Heart left ventricle (tissue), 16 donors: ENCODE measurements around the gene MRPL37. TPM values are rescaled to one million over a fixed set of nuclear protein-coding genes. Genes with fewer than 3 reads are reported as not detected.

Experiments
- ATAC-seq, 4 donors: fragments of 200-7000 bp; cut with Tn5 transposase; one replicate each; pipeline ENCODE4 v1.9.1; 2020 to 2022; ENCODE audit warnings: moderate library complexity in 4 of 4, mild to moderate bottlenecking in 3 of 4, moderate number of reproducible peaks in 1 of 4
- DNase-seq, 5 donors: peaks; one replicate each; pipeline ENCODE4 v3.0.0-alpha.2; 2020
- H3K27ac ChIP-seq, 12 donors: fragments of 200-600 bp; sonication (generic) in 4 of 12; one replicate each; pipeline versions ENCODE4 v1.5.0 to v1.8.0; 2016 to 2022; ENCODE audit warnings: mild to moderate bottlenecking in 2 of 12
- H3K27me3 ChIP-seq, 9 donors: fragments of 200-600 bp; sonication (generic) in 2 of 9; one replicate each; pipeline versions ENCODE4 v1.5.1 to v1.8.0; 2016 to 2022; ENCODE audit warnings: mild to moderate bottlenecking in 3 of 9
- H3K36me3 ChIP-seq, 9 donors: fragments of 200-600 bp; sonication (generic) in 2 of 9; one replicate each; pipeline versions ENCODE4 v1.5.0 to v1.8.0; 2018 to 2022; ENCODE audit warnings: mild to moderate bottlenecking in 2 of 9
- H3K4me1 ChIP-seq, 12 donors: fragments of 200-600 bp; sonication (generic) in 4 of 12; one replicate each; pipeline versions ENCODE4 v1.5.0 to v1.8.0; 2016 to 2022; ENCODE audit warnings: mild to moderate bottlenecking in 3 of 12
- H3K4me3 ChIP-seq, 12 donors: fragments of 200-600 bp; sonication (generic) in 4 of 12; one replicate each; pipeline versions ENCODE4 v1.5.0 to v1.8.0; 2017 to 2022; ENCODE audit warnings: mild to moderate bottlenecking in 9 of 12, moderate library complexity in 4 of 12
- H3K9me3 ChIP-seq, 12 donors: fragments of 200-600 bp; sonication (generic) in 4 of 12; one replicate each; pipeline versions ENCODE4 v1.5.0 to v1.8.0; 2016 to 2022; ENCODE audit warnings: mild to moderate bottlenecking in 1 of 12
- CTCF ChIP-seq, 12 donors: fragments of 200-600 bp; sonication (generic) in 4 of 12; IDR thresholded peaks; one replicate each; pipeline versions ENCODE4 v1.5.0 to v1.8.0; 2018 to 2022; ENCODE audit warnings: antibody characterized with exemption in 12 of 12, mild to moderate bottlenecking in 5 of 12
- POLR2A ChIP-seq, 2 donors: fragments of 450-650 bp; IDR thresholded peaks; one replicate each; pipeline ENCODE4 v1.6.1; 2017; ENCODE audit warnings: antibody characterized with exemption in 2 of 2, mild to moderate bottlenecking in 2 of 2, moderate library complexity in 2 of 2
- WGBS, 4 donors: extraction: QIAGEN DNeasy Blood & Tissue Kit in 2 of 4; methylation state at CpG; one replicate each; pipeline versions ENCODE4 v1.1.5 to v1.1.7; 2013 to 2018; 5-methylcytosine and 5-hydroxymethylcytosine counted together
- intact Hi-C, 10 donors: fragments of 100-400 bp; cut with DNase I; formaldehyde crosslinking; loops; one replicate each; pipeline versions ENCODE4 v1.11.1 to v1.14.2; 2022
- polyA plus RNA-seq, 2 donors: library from polyadenylated mRNA; stranded (reverse); fragments of 200-250 nt; gene quantifications; one replicate each; pipeline ENCODE4 v1.2.3, GENCODE V29; 2013
- total RNA-seq, 9 donors: library from RNA; depleted of rRNA in 2 of 9; stranded (reverse); fragments of >200 nt in 2 of 9; fragmentation: NEBNext Ultra II Directional in 3 of 9; extraction: Animal tissue kit (Norgen Biotek cat#: 25700) in 3 of 9; gene quantifications; one replicate each; pipeline versions ENCODE4 v1.1.0 to v1.2.4, GENCODE V29; 2016 to 2023
- donor health status: ischemic (EF 13 %, LVEDD 7.1; RV severe dilation, severe dysfunction).
- donor health status: healthy with polysubstance abuse.
- donor health status: DM: no; HTN: yes; CAD: no.
- donor health status: DM: no; HTN: no; CAD: no.
- donor health status: ischemic (EF 25% LVEDD 6.9; RV normal size, moderate dysfunction).
- donor health status: ischemic (EF 25% LVEDD 5.7; RV mildly dilated, moderate dysfunction).
- donor health status: healthy.
- donor health status: DM: yes; HTN: yes; CAD: no.
- donor health status: ischemic (EF 35%, LVEDD 5.7; RV mildly dilated, moderate dysfunction).
- donor health status: nonischemic (EF 11% LVEDD 7.7; RV severe dilation, severe dysfunction).
- donor health status: DM: yes; HTN: yes; CAD: no.
- donor health status: PGD.
- donor health status: ischemic (EF 29% LVEDD 5.4; RV normal size, mild dysfunction).
- donor health status: nonischemic (EF 23%, LVEDD 6.1; RV moderate dilation, normal function).

The MRPL37 gene
- total and polyA plus RNA-seq, 11 donors = 46.7 to 122 (median 84.6) TPM

GRCh38 chr1:54212872-54213271 lies 12.9 kb downstream of the MRPL37 start:
- H3K27ac ChIP-seq = no peak overlapping the region
- H3K9me3 ChIP-seq = no peaks in the 10 kb centered on the region
- no peaks in the 10 kb centered on the region for H3K4me1 ChIP-seq
- TF ChIP-seq POLR2A (IDR thresholded peaks at IDR 0.05) (no peak), CTCF (IDR thresholded peaks at IDR 0.05) (no peak)
- DNase-seq (no peak), ATAC-seq (no peak)
- WGBS, 4 donors = 50 to 60% (median 56%) methylated on average over 1 of the region's 1 CpG
- intact Hi-C loops = no loop called here
- no peak overlapping the region for H3K4me3 ChIP-seq
- H3K36me3 ChIP-seq = peaks cover 7 to 100% (median 98%) of the 10 kb centered on the region in 9 donors
- no peaks in the 10 kb centered on the region for H3K27me3 ChIP-seq

DNA sequence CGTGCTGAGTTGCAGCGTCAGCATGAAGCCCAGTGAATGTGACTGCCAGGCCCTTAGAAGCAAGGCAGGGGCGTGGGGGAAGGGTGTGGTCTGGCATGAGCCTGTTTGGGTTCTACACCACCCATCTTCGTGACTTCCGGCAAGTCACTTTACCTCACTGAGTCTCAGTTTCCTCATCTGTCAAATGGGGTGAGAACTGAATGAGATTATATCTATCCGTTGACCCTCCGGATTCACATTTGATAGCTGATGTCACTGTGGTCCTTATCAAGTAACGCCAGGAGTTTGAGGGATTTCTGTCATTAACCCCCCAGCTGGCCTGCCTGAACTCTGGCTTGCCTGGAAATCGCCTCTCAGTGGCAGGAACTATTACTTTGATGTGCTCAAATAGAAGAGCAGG lies 15.6 kb downstream of the MRPL37 start:
- H3K27me3 ChIP-seq = no peaks in the 10 kb centered on the region
- 91 to 95% (median 93%) methylated on average over 9 of the region's 9 CpGs for WGBS, 4 donors
- H3K27ac ChIP-seq = no peak overlapping the region
- ATAC-seq (no peak), DNase-seq (no peak)
- no peak for TF ChIP-seq POLR2A (IDR thresholded peaks at IDR 0.05)
- no peak for TF ChIP-seq CTCF (IDR thresholded peaks at IDR 0.05)
- peaks cover 5 to 87% (median 85%) of the 10 kb centered on the region in 9 donors for H3K36me3 ChIP-seq
- H3K9me3 ChIP-seq = no peaks in the 10 kb centered on the region
- H3K4me3 ChIP-seq = no peak overlapping the region
- intact Hi-C loops = loop anchor here in 2 of 10 donors (5.0 kb wide), 2 partner anchors 57 to 187 kb away; no protein-coding TSS in a partner anchor
- H3K4me1 ChIP-seq = peaks cover 0 to 23% (median 18%) of the 10 kb centered on the region in 12 donors

DNA sequence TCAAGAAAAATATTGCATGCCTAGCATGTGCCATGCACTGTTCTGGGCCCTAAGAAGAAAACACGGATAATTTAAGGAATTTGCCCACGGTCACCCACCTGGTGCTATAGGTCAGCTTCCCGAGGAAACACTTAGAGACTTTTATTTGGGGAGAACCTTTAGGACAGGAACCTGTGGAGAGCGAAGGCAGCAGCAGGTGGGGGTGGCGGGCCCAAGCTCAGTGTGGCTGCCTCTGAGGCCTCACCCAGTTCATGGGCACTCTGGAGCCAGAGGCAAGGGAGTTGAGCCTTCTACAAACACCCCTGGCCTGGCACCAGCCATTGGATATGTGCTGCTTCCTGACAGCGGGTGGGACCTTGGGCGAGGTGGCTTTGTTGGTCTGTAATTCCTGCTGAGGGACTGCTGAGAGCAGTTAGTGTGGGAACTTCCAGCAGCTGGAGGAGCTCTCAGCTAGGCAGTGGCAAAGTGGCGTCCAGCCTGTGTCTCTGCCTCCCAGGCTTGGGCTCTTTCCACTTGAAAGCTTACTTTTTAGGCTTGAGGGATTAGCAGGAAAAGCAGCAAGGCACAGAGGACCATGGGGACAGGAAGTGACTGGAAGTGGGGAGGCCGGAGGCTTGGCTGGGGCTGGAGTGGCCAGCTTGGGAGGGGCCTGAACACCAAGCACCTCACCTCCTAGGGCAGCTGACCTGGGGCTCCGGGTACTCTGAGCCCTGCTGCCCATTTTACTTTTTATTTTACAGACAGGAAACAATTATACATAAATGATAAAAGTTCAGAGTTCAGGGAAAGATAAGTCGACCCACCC lies 19.1 kb downstream of the MRPL37 start:
- 63 to 72% (median 67%) methylated on average over 11 of the region's 11 CpGs for WGBS, 4 donors
- intact Hi-C loops = loop anchor here in 3 of 10 donors (2.0 to 5.0 kb wide), 3 partner anchors 53 to 270 kb away; no protein-coding TSS in a partner anchor
- peaks cover 0 to 45% (median 23%) of the 10 kb centered on the region in 12 donors for H3K4me1 ChIP-seq
- no peaks in the 10 kb centered on the region for H3K27me3 ChIP-seq
- no peaks in the 10 kb centered on the region for H3K9me3 ChIP-seq
- peaks cover 0 to 51% (median 49%) of the 10 kb centered on the region in 9 donors for H3K36me3 ChIP-seq
- ATAC-seq = peak in 2 of 4 donors; percentile 4 to 23
- peak overlapping the region in 8 of 12 donors; percentile 29 to 74 (median 54) for H3K27ac ChIP-seq
- no peak for DNase-seq
- TF ChIP-seq CTCF (IDR thresholded peaks at IDR 0.05) (peak in 3 of 12 donors; percentile 5 to 22 (median 22)), POLR2A (IDR thresholded peaks at IDR 0.05) (no peak)
- no peak overlapping the region for H3K4me3 ChIP-seq

DNA sequence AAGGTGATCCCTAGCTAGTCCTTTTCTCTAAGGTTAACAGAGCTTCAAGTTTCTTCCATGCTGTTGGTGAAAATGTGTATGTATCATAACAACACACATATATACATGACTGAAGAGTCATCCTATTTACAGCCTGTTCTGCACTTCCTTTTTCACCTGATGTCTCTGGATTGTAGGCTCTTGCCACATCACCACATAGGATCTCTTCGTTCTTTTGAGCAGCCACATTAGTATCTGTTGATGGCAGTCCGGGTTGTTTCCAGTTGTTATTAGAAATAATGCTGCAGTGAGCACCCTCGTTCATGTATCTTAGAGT lies 19.7 kb downstream of the MRPL37 start:
- DNase-seq (no peak), ATAC-seq (no peak)
- H3K36me3 ChIP-seq = peaks cover 0 to 46% (median 44%) of the 10 kb centered on the region in 9 donors
- H3K27me3 ChIP-seq = no peaks in the 10 kb centered on the region
- TF ChIP-seq POLR2A (IDR thresholded peaks at IDR 0.05) = no peak
- no peak for TF ChIP-seq CTCF (IDR thresholded peaks at IDR 0.05)
- peaks cover 0 to 45% (median 23%) of the 10 kb centered on the region in 12 donors for H3K4me1 ChIP-seq
- no peak overlapping the region for H3K4me3 ChIP-seq
- no peaks in the 10 kb centered on the region for H3K9me3 ChIP-seq
- intact Hi-C loops = loop anchor here in 4 of 10 donors (2.0 to 10.0 kb wide), 4 partner anchors 53 to 269 kb away; partner anchors contain the start of gene SSBP3 (in 1 of the 4)
- peak overlapping the region in 10 of 12 donors; percentile 29 to 74 (median 53) for H3K27ac ChIP-seq
- WGBS, 4 donors = 60 to 64% (median 62%) methylated on average over 3 of the region's 3 CpGs
